ENCODE results near the gene NUCKS1.

NUCKS1 gene

DNA sequence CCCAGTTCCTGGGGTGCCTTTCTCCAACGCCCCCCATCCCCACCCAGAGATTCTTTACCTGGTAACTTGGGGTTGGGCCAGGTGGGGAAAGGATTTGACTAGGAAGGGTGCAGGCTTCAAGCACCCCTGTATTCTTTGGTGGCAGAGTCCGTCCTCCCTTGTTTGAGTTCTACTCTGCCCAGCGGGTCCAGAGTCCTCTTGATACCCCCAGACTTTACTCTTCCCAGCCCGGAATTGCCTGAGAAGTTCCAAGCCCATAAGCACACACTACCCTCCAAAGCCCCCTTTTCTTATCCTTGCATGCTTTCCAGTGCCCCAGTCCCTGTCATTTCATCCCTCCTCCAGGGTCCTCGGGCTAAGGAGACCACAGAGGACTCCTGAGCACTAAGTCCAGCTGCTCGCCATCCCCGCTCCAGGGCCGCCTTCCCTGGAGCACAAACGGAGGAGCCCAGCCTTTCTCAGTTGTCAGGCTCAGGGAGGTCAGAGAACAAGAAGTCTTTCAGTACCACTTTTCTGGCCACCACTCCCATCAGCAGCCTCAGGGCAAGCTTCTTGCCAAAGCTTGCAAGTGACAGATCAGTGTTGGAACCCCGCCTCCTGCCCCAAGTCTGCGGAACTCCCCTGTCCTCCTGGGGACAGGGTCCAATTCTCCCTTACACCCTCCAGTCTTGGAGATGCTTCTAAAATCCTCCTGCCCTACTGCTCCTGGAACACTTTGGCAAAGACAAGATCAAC, 81.9 kb downstream of the NUCKS1 start:
- no peak for DNase-seq

DNA sequence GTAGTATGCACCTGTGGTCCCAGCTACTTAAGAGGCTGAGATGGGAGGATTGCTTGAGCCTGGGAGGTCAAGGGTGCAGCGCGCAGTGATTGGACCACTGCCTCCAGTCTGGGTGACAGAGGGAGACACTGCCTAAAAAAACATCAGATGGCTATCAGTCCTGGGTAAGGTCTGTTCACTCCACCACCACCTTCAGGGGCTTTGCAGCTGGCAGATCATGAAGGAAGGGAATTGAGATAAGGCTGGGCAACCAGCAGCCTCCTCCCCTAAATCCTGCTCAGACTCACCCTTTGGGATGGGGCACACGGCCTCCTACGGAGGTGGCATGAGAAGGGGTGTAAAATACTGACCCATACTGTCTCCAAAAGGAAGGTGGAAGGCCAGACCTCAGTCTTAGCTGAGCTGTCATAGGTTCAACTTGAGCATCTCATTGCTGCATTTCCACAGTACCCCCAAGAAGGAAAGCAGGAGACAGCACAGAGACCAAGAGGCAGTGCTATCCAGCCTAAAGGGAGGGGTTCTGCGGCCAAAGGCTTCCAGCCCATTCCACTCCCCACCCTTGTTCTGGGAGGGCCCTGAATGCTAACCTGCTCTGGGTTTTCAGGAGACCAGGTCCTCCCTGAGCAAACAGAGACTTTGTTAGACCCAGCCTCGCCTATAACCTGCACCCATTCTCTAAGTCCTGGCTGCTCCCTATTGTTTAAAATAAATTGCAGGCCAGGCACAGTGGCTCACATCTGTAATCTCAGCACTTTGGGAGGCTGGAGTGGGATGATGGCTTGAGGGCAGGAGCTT, 83.4 kb downstream of the NUCKS1 start:
- no peak for DNase-seq

DNA sequence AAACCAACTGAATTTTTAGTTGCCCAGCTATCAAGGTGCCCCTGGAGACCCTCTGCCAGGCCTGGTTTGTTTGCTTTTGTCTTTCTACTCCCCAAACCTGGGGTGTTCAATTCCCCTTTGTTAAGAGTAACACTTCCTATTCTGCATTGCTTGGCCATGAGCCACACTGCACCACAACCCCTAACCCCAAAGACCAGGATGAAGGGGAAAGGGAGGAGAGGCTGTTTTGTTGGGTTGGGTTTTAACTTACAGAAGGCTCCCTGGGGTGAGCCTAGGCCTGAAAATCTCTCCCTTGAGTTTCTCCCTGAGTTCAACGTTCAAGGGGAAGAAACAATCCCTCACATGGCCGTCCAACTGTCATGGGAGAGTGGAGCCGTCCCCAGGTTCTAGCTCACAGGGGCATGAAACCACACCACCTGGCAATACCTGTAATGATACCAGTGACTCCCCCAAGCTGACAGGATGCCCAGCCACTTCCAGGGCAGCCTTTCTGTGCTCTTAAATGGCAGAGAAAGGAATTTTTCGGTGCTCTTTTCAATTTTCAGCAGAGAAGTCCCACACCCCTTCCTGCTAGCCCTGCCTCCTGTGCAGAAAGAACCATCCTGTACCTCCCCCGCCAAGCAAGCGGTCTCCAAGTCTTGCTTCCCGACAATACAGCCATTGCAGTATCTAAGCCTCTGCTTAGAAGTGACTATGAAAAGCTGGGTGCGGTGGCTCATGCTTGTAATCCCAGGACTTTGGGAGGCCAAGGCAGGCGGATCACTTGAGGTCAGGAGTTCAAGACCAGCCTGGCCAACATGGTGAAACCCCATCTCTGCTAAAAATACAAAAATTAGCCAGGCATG, 84.6 kb downstream of the NUCKS1 start:
- DNase-seq, result no peak

DNA sequence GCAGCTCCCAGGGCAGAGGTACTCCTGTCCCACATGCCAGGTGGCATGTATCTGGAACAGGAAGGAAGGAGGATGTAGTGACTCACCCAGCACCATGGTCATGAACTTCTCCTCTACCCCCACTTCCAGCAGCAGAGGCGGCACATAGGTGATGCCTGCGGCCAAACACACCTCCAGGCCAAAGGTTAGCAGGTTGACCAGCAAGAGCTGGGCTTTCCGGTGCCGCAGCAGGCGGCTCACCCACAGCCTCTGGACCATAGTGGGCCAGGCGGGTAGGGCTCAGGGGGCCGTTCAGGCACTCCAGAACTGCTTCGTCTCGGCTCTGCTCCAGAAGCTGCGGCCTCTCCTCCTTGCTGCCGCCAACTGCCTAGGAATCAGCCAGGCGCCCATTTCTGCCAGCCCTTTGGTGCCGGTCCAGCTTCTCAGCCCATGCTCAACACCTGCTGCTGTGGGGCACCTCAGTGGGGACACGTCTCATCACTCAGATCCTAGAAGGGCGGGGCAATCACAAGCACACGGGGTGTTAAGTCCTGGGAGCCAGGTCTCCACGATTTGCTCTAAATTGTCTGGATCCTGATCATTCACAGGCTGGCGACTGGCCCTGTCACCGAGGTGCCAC, 85.5 kb downstream of the NUCKS1 start:
- no peak for DNase-seq

GRCh38 chr1:205663286-205663936, 86.6 kb downstream of the NUCKS1 start:
- no peak for DNase-seq
